GM19395 (cell line): Measurements from ENCODE around the gene STPG3.

Experiments used
- ATAC-seq: cut with Tn5 transposase; IDR thresholded peaks from one replicate; pipeline ENCODE4 v1.9.1; 2021; ENCODE audit warnings: mild to moderate bottlenecking, moderate library complexity; ENCODE audit not compliant: unreplicated experiment

STPG3 gene

DNA sequence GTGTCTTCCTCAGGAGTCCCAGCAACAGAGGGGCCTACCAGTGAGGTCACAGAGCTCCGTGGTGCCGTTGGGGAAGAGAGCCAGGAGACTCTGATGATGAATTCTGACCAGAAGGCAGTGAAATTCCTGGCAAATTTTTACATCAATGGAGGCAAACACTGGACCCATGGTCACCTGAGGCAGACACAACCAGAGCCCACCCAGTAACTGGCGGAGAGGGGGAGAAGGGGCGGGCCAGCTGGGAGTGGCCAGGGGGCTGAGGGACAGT, at the start of gene STPG3:
Gene STPG3, plus strand, starts transcription at position 93 of the 268 bp plus-strand sequence. Its CDS starts 1 bp downstream, at position 94.
- ATAC-seq, result no peak

DNA sequence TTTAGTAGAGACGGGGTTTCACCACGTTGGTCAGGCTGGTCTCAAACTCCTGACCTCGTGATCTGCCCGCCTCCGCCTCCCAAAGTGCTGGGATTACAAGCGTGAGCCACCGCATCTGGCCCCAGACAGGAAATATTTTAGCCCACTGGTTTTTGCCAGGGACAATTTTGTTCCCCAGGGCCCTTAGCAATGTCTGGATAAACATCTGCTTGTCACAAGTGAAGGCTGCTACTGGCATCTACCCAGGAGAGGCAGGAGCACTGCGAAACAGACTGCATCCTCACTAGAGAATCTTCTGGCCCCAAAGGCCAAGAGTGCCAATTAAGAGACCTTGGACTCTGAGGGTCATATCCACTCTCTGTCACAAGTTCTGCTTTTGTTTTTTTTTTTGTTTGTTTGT, 48.1 kb upstream of the STPG3 start:
- ATAC-seq, result no peak

DNA sequence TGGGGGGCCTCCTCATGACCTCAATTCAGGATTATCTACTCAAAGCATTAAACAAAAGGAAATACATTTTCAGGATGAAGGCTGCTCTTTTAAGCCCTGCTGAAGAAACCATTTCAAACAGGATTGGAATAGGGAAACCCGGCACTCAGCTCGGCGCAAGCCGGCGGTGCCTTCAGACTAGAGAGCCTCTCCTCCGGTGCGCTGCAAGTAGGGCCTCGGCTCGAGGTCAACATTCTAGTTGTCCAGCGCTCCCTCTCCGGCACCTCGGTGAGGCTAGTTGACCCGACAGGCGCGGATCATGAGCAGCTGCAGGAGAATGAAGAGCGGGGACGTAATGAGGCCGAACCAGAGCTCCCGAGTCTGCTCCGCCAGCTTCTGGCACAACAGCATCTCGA, 46.4 kb upstream of the STPG3 start:
- no peak for ATAC-seq

DNA sequence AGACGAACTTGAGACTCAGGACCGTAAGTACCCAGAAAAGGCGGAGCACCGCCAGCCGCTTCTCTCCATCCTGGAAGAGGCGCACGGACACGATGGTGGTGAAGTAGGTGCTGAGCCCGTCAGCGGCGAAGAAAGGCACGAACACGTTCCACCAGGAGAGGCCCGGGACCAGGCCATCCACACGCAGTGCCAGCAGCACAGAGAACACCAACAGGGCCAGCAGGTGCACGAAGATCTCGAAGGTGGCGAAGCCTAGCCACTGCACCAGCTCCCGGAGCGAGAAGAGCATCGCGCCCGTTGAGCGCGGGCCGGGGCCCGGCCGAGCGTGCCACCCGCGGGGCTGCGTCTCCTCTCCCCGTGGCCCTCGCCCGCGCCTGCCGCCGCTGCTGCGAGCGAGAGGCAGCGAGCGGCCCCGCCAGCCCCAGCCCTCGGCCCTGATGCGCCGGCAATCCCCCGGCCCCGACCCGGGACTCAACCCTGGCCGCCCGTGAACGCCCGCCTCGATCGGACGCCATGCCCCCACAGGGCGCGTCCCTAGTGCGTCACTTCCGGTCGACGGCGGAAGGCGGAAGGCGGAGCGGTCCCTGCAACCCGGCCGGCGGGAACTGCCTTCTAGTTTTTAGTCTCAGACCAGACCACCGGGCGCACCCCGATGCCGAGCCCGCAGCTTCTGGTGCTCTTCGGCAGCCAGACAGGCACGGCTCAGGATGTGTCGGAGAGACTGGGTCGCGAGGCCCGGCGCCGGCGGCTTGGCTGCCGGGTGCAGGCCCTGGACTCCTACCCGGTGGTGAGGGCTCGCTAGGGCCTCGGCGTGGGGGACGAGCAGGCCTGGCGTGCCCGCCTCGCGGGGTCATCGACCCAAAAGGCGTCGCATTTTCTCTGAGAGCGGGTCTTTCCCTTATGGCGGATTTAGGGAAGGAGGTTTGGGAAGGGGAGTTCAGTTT, 45.7 kb upstream of the STPG3 start, which contains the start of the genes NDOR1 and TMEM203:
Gene NDOR1, plus strand, starts transcription at position 575 of the 944 bp plus-strand sequence. Its CDS starts 78 bp downstream, at position 653.
Gene TMEM203, minus strand, starts transcription at position 523 of the 944 bp plus-strand sequence. Its CDS starts 234 bp downstream, at position 289.
- ATAC-seq, result peak; percentile 52

DNA sequence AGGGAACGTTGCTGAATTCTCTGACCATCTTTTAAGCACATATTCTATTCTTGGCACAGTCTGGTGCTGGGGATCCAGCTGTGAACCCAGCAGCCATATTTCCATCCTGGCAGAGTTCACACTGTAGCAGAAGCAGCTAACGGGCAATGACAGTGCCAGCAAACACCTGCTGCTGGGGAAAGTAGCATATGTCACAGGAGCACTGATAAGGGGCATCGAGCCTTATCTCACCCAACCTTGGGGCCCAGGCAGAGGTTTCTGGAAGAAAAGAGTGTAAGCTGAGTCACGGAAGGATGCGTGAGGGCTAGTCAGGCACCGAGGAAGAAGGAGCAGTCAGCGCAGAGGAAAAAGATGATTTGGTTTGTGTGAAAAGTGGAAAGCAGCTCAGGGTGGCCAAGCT, 44.5 kb upstream of the STPG3 start:
- no peak for ATAC-seq

DNA sequence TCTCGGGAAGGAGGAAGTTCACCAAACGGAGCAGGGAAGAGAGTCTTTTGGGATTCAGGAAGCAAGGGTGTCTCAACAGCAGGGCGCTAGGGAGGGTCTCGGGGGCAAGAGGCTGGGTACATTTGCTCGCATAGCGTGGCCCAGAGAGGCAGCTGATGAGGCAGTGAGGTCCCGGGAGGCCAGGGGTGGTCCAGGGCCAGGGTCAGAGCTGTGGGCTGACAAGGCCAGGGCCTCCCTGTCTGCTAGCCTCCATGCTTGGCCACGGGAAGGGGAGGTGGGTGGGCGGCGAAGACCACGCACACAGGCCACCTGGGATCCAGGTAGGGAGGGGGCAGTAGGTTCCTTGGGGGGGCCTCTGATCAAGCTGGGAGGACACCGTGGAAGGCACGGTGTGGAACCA, 39.6 kb upstream of the STPG3 start:
- ATAC-seq, result no peak

DNA sequence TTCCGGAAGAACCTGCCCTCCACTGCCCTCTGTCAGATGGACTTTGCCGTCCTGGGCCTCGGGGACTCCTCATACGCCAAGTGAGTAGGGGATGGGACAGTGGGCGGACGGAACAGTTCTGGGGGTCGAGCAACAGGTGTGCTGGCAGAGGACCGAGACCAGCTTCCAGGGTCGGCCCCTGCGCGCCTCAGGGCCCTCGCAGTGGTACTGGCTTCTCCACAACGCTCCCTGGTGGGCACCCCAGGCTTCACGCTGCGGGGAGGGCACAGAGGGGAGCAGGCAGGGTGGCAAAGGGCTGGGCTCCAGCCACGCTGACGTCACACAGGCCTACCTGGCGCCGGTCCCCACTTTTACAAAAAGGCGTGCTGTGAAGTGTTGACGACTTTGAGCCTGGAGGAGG, 38.6 kb upstream of the STPG3 start:
- no peak for ATAC-seq

DNA sequence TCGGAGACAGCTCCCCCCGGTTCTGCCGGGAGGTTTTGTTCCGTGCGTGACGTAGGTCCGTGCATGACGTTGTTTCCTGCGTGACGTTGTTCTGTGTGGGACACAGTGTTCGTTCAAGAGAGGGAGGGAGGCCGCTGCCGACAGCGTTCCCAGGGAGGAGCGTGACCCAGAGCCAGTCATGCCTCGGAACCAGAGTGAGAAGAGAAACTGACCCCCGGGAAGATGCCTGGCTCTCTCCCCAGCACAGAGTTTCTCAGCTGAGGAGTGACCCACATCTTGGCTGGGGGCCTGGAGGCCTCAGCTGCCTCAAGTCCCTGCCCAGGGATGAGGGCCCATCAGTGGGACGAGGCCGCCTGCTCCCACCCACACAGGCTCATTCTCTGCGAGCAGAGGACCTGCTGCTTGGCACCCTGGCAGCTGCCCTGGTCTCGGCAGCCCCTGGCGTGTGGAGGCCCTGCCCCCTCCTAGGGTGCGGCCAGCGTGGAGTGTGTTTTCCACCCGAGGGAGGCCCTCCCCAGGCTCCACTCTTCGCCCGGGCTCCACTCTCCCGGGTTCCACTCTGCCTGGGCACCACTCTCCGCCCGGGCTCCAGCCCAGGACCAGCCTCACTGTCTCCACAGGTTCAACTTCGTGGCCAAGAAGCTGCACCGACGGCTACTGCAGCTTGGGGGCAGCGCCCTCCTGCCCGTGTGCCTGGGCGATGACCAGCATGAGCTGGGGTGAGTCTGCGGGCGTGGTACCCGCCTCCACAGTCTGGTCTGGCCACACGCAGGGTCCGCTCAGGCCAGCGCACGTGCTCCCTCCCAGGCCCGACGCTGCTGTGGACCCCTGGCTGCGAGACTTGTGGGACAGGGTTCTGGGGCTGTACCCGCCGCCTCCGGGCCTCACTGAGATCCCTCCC, 37.7 kb upstream of the STPG3 start:
- ATAC-seq, result no peak

DNA sequence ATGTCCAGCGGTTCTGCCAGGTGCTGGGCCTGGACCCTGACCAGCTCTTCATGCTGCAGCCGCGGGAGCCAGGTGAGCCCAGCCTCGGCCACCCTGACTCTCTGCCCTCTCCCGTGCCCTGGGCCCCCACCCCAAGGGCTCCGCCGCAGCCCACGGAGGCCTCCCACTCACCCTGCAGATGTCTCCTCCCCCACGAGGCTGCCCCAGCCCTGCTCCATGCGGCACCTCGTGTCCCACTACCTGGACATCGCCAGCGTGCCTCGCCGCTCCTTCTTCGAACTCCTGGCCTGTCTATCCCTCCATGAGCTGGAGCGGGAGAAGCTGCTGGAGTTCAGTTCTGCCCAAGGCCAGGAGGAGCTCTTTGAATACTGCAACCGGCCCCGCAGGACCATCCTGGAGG, 36.5 kb upstream of the STPG3 start:
- ATAC-seq, result no peak

DNA sequence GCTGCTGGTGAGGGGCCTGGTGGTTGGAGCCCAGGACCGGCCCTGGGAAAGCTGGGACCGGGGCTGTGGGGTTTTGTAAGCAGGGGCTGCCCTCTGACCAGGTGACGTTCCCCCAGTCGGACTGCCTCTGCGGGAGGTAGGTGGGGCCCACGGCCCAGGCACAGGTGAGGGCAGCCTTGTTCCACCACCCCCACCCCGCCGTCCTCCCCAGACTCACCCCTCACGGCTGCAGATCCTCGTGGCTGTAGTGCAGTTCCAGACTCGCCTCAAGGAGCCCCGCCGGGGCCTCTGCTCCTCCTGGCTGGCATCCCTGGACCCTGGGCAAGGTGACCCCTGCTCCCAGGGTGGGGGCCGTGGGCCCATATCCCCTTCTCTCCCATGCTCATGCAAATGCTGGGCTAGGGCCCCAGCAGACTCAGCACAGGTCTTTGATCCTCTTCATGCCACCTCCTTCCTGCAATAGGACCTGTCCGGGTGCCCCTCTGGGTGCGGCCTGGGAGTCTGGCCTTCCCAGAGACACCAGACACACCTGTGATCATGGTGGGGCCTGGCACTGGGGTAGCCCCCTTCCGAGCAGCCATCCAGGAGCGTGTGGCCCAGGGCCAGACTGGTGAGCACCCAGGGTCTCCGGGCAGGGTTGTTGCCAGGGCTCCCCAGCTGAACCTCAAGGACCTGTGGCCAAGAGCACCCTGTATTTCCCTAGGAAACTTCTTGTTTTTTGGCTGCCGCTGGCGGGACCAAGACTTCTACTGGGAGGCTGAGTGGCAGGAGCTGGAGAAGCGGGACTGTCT, 35.7 kb upstream of the STPG3 start:
- ATAC-seq, result no peak

DNA sequence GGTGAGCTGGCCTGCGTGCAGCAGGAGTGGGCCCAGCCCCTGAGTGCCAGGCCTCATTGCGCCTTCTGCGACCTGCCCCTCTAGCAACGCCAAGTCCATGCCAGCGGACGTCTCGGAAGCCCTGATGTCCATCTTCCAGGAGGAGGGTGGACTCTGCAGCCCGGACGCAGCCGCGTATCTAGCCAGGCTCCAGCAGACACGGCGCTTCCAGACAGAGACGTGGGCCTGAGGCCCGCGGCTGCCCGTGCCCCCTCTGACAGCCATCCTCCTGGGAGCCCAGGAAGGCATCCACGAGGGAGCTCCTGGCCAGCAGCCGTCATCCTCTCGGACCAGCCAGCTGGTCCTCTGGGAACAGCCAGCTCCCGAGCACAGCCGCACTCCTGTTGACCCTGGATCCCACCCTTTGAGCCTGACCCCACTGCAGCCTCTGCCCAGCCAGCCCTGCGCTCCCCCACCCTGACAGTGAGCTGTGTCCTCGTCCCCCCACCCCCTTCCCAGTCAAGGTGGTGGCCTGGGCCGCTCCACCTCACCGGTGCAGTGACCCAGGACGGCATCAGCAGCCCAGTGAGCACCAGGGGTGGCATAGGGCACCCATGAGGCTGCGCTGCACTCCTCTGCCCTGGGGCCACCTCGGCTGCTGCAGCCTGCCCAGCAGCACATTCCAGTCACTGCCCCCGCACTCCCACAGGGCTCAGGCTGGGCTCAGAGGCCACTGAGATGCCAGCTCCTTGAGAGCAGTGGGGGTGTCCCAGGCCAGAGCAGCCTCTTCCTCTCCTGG, 34.7 kb upstream of the STPG3 start:
- ATAC-seq, result no peak

DNA sequence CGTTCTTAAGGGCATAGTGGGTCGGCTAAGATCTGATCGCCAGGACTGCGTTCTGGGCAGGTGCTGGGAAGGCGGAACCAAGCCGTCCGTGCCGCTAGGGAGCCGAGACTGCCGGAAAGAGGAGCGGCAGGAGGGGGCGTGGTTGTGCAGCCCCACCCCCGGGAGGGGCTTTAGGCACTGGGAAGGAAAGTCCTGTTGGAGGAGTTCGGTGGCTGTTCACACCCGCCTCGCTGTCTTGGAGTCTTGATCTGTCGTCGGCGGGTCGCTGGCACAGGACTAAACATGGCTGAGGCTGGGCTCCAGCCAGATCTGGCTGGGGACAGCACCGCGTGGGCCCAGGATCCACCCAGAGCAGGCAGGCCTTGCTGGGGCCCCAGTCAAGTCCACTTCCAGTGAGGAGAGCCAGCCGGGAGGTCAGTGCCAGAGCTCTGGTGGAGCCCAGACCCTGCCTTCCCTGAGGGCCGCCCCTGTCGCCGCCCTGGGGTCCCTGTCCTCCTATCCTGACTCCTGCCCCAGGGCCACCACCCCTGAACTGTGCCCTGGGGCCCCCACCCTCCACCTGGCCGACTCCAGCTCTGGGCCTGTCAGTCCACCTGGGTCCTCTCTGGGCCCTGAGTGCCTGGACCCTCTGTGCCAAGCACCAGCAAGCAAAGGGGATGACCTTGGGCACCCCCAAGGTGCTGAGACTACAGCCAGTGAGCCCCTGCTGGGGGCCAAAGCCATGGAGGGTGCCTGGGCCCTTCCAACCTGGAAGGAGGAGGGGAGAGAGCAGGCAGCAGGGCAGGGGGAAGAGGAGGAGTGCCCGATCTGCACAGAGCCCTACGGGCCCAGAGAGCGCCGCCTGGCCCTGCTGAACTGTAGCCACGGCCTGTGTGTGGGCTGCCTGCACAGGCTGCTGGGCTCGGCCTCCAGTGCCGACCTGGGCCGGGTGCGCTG, 33.5 kb upstream of the STPG3 start:
- no peak for ATAC-seq

DNA sequence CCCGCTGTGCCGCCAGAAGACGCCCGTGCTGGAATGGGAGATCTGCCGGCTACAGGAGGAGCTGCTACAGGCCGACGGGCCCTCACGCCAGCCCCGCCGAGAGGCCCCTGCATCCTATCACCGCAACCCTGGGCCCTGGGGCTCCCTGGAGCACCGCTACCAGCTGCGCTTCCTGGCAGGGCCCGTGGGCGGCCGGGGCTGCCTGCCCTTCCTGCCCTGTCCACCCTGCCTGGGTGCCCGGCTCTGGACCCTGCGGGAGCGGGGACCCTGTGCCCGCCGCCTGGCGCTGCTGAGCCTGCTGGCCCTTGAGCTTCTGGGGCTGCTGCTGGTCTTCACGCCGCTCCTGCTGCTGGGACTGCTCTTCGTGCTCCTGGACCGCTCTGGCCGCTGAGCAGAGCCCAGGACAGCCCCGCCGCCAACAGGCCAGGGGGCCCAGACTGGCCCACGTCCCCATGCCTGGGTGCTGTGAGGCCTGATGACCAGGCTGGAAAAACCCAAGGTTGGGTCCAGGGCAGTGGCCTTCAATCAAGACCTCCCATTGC, 32.8 kb upstream of the STPG3 start:
- ATAC-seq, result no peak

DNA sequence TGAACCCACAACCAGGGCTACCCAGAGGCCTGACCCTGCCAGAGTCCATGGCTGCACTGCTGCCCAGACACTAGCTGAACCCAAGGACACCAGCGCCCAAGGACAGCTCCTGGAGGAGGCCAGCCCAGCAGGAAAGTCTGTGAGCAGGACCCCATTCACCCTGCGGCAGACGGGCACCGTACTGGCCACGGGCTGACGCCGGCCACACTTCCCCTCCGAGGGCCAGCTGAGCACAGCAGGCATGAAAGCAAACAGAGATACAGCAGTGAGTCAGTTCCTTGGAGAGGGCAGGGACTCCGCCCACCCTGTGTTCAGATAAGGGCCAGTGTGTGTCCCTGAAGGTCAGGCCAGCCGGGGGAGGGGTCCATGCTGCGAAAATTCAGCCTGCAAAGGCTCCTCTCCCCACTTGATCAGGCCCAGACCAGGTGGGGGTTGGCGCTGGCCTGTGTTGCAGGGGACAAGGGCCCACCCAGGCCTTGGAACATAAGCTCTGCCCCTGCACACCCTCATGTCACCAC, 32.3 kb upstream of the STPG3 start:
- no peak for ATAC-seq

DNA sequence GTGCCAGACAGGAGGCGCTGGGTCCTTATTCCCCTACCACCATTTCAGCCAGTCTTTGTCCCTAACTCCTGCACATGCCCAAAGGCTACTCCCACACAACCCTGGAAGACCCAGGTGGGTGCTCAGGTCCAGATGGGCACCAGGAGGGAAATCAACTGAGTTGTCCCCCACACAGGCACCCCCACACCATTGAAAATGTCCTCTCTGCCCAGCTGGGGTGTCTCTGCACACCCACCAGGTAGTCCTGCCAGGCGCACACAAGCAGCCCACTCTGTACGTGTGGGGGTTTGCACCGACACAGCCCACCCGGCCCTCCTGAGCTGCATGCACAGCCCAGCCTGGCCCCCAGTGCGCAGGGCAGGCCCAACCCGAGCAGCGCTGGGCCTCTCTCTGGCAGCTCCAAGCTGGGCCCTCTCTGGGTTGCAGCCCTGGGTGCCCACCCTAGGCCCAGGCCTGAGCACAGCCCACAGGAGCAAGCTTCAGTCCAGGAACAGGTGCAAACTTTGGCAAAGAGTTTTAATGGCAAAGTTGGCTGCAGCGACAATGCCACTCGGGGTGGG, 31.2 kb upstream of the STPG3 start:
- ATAC-seq, result no peak

DNA sequence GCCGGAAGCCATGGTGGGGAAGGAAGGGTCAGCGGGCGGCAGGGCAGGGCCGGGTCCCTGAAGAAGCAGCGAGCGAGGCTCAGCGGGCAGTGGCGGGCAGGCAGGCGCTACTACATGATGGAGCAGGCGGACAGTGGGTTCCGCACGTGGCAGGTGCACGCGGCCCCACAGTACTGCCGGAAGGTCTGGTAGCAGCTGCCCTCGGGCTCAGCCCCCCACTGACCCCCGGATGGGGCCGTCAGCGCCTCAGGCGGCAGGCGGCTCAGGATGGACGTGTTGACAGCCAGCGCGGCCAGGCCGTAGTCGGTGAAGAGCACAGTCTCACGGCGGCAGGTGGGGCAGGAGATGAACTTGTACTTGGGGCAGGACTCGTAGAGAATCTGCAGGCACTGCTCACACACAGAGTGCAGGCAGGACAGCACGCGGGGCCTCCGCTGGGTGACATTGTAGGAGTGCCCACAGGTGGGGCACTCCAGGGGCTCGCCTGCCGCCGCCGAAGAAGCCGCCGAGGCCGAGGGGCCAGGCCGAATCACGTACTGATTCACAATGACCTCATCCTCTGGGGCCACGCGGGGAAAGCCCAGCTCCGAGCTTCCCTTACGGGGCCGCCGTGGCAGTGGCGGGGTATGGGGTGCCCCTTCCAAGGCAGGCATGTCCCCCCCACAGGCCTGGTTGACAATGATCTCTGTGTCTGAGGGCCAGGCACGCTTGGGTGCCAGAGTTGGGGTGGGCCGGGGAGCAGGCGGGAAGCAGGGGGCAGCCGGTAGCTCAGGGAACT, 30.6 kb upstream of the STPG3 start:
- no peak for ATAC-seq

DNA sequence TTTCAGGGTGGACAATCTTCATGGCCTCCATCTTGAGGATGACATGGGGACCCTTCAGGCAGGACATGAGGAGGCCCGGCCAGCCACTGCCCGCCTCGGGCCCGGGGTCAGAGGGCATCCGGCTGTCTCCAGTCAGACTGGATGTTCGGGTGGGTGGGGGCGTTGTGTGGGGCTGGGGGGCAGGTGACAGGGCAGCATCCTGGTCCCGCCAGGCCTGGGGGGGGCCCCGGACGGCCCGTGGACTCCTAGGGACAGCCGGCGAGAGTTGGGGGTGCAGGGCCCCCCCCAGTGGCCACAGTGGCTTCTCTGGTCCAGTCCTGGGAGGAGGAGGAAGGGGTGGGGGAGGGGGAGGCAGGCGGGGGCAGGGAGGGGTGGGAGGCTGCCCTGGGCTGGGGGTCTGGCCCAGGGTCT, 30.0 kb upstream of the STPG3 start:
- ATAC-seq, result no peak
